ENCODE data around the gene CPE. TPM values are rescaled to one million over a fixed set of nuclear protein-coding genes. Genes with fewer than 3 reads are reported as not detected.

The CPE gene
- total RNA-seq, 1 experiment from 2014 or later = 0.92 TPM

DNA sequence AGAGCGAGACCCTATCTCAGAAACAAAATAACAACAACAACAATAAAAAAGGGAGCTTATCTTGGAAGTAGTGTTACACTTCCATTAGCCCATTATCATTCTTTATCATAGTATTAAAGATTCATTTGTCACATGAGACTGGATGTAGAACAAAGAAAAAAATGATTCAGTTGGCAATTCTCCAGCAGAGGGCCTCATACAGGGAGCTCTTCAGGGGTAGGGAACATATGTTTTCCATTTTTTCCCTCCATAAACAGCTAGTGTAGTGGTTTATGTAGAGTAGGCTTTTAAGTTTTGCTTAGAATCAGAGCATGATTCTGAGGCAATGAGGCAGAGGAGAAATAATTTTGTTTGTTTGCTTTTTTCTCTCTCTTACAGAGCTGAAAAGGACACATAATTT lies 5.8 kb downstream of the CPE start:
- no peaks in the 10 kb centered on the region for H3K9me3 ChIP-seq (ENCODE audit: control insufficient read depth, insufficient read depth, low read depth, low read length)
- H3K27me3 ChIP-seq (ENCODE audit: control insufficient read depth, insufficient read depth, low read length) = peaks cover 5% of the 10 kb centered on the region; the same call in 1 of the 2 replicates
- ChIA-PET CTCF (no interaction called here), POLR2A (no interaction called here)
- intact Hi-C loops (cut with micrococcal nuclease; ENCODE audit: unreplicated experiment) (no loop called here), in situ Hi-C loops (cut with HindIII; ENCODE audit: low pct_unique_long_range_greater_than_20kb, low sequenced_read_pairs) (no loop called here)
- no peak for DNase-seq (ENCODE audit: low read depth, low spot score)
- no peak overlapping the region for H3K27ac ChIP-seq (ENCODE audit: low read length)
- no peaks in the 10 kb centered on the region for H3K4me1 ChIP-seq (ENCODE audit: control insufficient read depth, insufficient read depth, low read length)
- H3K36me3 ChIP-seq (ENCODE audit: control insufficient read depth, insufficient read depth, low read length) = no peaks in the 10 kb centered on the region
- BruUV-seq (replicated peaks) = no TSS peak
- ATAC-seq = no peak
- TF ChIP-seq POLR2AphosphoS5 (IDR thresholded peaks at IDR 0.05; ENCODE audit: low read depth, low read length) (no peak), SIN3A (IDR thresholded peaks at IDR 0.05; ENCODE audit: borderline replicate concordance, insufficient read depth, low read depth, low read length) (no peak), TCF7L2 (IDR thresholded peaks at IDR 0.05; ENCODE audit: low read depth, low read length) (no peak)
- TF ChIP-seq, protein P1, sequence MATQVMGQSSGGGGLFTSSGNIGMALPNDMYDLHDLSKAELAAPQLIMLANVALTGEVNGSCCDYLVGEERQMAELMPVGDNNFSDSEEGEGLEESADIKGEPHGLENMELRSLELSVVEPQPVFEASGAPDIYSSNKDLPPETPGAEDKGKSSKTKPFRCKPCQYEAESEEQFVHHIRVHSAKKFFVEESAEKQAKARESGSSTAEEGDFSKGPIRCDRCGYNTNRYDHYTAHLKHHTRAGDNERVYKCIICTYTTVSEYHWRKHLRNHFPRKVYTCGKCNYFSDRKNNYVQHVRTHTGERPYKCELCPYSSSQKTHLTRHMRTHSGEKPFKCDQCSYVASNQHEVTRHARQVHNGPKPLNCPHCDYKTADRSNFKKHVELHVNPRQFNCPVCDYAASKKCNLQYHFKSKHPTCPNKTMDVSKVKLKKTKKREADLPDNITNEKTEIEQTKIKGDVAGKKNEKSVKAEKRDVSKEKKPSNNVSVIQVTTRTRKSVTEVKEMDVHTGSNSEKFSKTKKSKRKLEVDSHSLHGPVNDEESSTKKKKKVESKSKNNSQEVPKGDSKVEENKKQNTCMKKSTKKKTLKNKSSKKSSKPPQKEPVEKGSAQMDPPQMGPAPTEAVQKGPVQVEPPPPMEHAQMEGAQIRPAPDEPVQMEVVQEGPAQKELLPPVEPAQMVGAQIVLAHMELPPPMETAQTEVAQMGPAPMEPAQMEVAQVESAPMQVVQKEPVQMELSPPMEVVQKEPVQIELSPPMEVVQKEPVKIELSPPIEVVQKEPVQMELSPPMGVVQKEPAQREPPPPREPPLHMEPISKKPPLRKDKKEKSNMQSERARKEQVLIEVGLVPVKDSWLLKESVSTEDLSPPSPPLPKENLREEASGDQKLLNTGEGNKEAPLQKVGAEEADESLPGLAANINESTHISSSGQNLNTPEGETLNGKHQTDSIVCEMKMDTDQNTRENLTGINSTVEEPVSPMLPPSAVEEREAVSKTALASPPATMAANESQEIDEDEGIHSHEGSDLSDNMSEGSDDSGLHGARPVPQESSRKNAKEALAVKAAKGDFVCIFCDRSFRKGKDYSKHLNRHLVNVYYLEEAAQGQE (IDR thresholded peaks at IDR 0.05; ENCODE audit: insufficient read depth in 1 of 2, low read depth in 2 of 2, low read length in 1 of 2) = no peak
- TF ChIP-seq, protein P2, sequence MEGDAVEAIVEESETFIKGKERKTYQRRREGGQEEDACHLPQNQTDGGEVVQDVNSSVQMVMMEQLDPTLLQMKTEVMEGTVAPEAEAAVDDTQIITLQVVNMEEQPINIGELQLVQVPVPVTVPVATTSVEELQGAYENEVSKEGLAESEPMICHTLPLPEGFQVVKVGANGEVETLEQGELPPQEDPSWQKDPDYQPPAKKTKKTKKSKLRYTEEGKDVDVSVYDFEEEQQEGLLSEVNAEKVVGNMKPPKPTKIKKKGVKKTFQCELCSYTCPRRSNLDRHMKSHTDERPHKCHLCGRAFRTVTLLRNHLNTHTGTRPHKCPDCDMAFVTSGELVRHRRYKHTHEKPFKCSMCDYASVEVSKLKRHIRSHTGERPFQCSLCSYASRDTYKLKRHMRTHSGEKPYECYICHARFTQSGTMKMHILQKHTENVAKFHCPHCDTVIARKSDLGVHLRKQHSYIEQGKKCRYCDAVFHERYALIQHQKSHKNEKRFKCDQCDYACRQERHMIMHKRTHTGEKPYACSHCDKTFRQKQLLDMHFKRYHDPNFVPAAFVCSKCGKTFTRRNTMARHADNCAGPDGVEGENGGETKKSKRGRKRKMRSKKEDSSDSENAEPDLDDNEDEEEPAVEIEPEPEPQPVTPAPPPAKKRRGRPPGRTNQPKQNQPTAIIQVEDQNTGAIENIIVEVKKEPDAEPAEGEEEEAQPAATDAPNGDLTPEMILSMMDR (IDR thresholded peaks at IDR 0.05) = no peak
- no peak overlapping the region for H3K4me3 ChIP-seq (ENCODE audit: low read depth in 2 of 2, low read length in 2 of 2)

DNA sequence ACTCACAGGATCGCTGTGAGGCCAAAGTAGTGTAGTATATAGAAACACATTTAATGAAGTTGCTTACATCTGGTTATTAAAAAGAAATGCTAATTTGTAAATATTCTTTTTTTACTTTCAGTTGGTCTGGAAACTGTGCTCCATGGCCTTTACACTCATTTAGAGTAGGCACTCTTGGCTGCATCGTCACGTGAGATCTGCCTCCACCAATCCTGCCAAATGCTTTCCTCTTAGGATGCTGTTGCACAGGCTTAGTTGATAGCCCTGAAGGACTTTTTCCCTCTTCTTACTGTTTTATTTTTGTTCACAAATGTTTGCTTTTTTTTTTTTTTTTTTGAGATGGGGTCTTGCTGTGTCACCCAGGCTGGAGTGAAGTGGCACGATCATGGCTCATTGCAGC lies 6.3 kb downstream of the CPE start:
- Histone ChIP-seq H3K27ac (ENCODE audit: low read length) (no peak overlapping the region), H3K27me3 (ENCODE audit: control insufficient read depth, insufficient read depth, low read length) (0 out of 2 replicates have a peak, but pooled peaks cover 3% of the 10 kb centered on the region), H3K4me3 (ENCODE audit: low read depth in 2 of 2, low read length in 2 of 2) (no peak overlapping the region), H3K9me3 (ENCODE audit: control insufficient read depth, insufficient read depth, low read depth, low read length) (no peaks in the 10 kb centered on the region), H3K36me3 (ENCODE audit: control insufficient read depth, insufficient read depth, low read length) (no peaks in the 10 kb centered on the region), H3K4me1 (ENCODE audit: control insufficient read depth, insufficient read depth, low read length) (no peaks in the 10 kb centered on the region)
- ATAC-seq = no peak
- no peak for TF ChIP-seq POLR2AphosphoS5 (IDR thresholded peaks at IDR 0.05; ENCODE audit: low read depth, low read length)
- CTCF ChIA-PET = no interaction called here
- BruUV-seq (replicated peaks) = no TSS peak
- DNase-seq (ENCODE audit: low read depth, low spot score) = no peak
- in situ Hi-C loops (cut with HindIII; ENCODE audit: low pct_unique_long_range_greater_than_20kb, low sequenced_read_pairs) (no loop called here), intact Hi-C loops (cut with micrococcal nuclease; ENCODE audit: unreplicated experiment) (no loop called here)
- POLR2A ChIA-PET = no interaction called here

DNA sequence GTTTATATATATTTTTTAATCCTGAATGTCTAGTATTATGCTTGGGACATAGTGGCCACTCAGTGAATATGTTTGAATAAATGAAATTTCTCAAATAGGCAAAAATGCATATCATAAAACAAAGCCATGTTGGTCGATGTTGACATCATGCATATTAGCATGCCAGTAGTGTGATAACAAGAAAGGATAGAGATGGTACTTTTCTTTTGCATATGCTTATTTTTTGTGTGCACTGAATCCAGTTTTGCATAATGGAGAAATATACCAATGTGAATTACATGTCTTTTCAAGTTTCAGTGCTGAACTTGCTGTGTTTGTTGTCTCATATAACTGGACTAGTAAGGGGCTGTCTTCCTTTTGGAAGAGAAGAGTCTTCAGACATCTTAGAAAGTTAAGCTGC lies 7.5 kb downstream of the CPE start:
- no peak for ATAC-seq
- ChIA-PET CTCF (interaction anchor here (0.5 kb wide), 1 partner anchor 17 kb away, joined by 3 read pairs; no protein-coding TSS in a partner anchor), POLR2A (no interaction called here)
- no TSS peak for BruUV-seq (replicated peaks)
- TF ChIP-seq, protein P1 (IDR thresholded peaks at IDR 0.05; ENCODE audit: insufficient read depth in 1 of 2, low read depth in 2 of 2, low read length in 1 of 2) = no peak
- TF ChIP-seq POLR2AphosphoS5 (IDR thresholded peaks at IDR 0.05; ENCODE audit: low read depth, low read length) = no peak
- no peak for TF ChIP-seq SIN3A (IDR thresholded peaks at IDR 0.05; ENCODE audit: borderline replicate concordance, insufficient read depth, low read depth, low read length)
- TF ChIP-seq, protein P2 (IDR thresholded peaks at IDR 0.05) = no peak
- TF ChIP-seq TCF7L2 (IDR thresholded peaks at IDR 0.05; ENCODE audit: low read depth, low read length) = no peak
- no peaks in the 10 kb centered on the region for H3K4me1 ChIP-seq (ENCODE audit: control insufficient read depth, insufficient read depth, low read length)
- H3K27ac ChIP-seq (ENCODE audit: low read length) = no peak overlapping the region
- no peak overlapping the region for H3K4me3 ChIP-seq (ENCODE audit: low read depth in 2 of 2, low read length in 2 of 2)
- DNase-seq (ENCODE audit: low read depth, low spot score) = no peak
- intact Hi-C loops (cut with micrococcal nuclease; ENCODE audit: unreplicated experiment) (no loop called here), in situ Hi-C loops (cut with HindIII; ENCODE audit: low pct_unique_long_range_greater_than_20kb, low sequenced_read_pairs) (no loop called here)
- no peaks in the 10 kb centered on the region for H3K9me3 ChIP-seq (ENCODE audit: control insufficient read depth, insufficient read depth, low read depth, low read length)
- H3K27me3 ChIP-seq (ENCODE audit: control insufficient read depth, insufficient read depth, low read length) = 0 out of 2 replicates have a peak, but pooled peaks cover 3% of the 10 kb centered on the region
- no peaks in the 10 kb centered on the region for H3K36me3 ChIP-seq (ENCODE audit: control insufficient read depth, insufficient read depth, low read length)

All from Panc1 (cell line).